Tibial artery (tissue), 4 donors: ENCODE measurements around the gene VPS8.

Source experiments
- DNase-seq, 2 donors: peaks; one replicate each; pipeline ENCODE4 v3.0.0-alpha.2; 2019
- H3K27ac ChIP-seq, 2 donors: fragments of 200-600 bp; sonication (generic) in 1 of 2; 1 replicate in 1 of 2; 2 replicates in 1 of 2; pipeline ENCODE4 v1.5.1; 2018 to 2019; ENCODE audit warnings: mild to moderate bottlenecking in 1 of 2
- H3K27me3 ChIP-seq, 2 donors: fragments of 200-600 bp; sonication (generic) in 1 of 2; one replicate each; pipeline versions ENCODE4 v1.5.1 to v1.6.0; 2016 to 2019
- H3K36me3 ChIP-seq, 3 donors: fragments of 200-600 bp; sonication (generic) in 2 of 3; one replicate each; pipeline ENCODE4 v1.5.1; 2016 to 2019; ENCODE audit warnings: mild to moderate bottlenecking in 2 of 3
- H3K4me1 ChIP-seq, 4 donors: fragments of 200-600 bp; sonication (generic) in 2 of 4; 1 replicate in 3 of 4; 2 replicates in 1 of 4; pipeline ENCODE4 v1.5.1; 2016 to 2019
- H3K4me3 ChIP-seq, 2 donors: fragments of 200-600 bp; sonication (generic) in 1 of 2; 1 replicate in 1 of 2; 2 replicates in 1 of 2; pipeline ENCODE4 v1.5.1; 2018 to 2019; ENCODE audit warnings: mild to moderate bottlenecking in 2 of 2
- H3K9me3 ChIP-seq, 3 donors: fragments of 200-600 bp; sonication (generic) in 1 of 3; one replicate each; pipeline ENCODE4 v1.5.1; 2016 to 2019
- CTCF ChIP-seq, 2 experiments: fragments of 200-600 bp in 1 of 2; fragments of 450-650 bp in 1 of 2; IDR thresholded peaks; one replicate each; pipeline ENCODE4 v1.5.1; 2017 to 2019; ENCODE audit warnings: antibody characterized with exemption in 2 of 2, mild to moderate bottlenecking in 1 of 2, moderate library complexity in 1 of 2
- intact Hi-C: fragments of 100-400 bp; cut with DNase I; formaldehyde crosslinking; loops from one replicate; pipeline ENCODE4 v1.15.0; 2023; ENCODE audit warnings: low total_unique reads

VPS8 gene

DNA sequence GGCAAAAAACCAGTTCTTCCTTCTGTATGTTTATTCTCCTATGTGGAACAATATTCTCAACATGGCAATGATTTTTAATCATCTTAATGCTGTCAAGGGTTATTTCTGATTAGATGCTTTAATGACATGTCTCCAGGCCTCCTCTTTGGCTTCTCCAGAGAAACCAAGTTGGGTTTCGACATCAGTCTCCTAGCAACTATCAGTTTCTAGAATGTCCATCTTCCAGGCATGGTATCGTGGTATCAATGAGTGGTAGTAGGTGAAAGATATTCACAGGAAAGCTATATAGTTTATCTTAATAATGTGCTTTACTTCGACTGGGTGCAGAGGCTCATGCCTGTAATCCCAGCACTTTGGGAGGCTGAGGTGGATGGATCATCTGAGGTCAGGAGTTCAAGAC is 212.4 kb downstream of the VPS8 start:
- no peak overlapping the region for H3K27ac ChIP-seq
- no peak overlapping the region for H3K4me3 ChIP-seq
- TF ChIP-seq CTCF (IDR thresholded peaks at IDR 0.05) = no peak
- H3K27me3 ChIP-seq = no peaks in the 10 kb centered on the region
- H3K36me3 ChIP-seq = peaks cover 0 to 11% (median 4%) of the 10 kb centered on the region in 3 donors
- intact Hi-C loops = no loop called here
- H3K9me3 ChIP-seq = no peaks in the 10 kb centered on the region
- no peak for DNase-seq
- H3K4me1 ChIP-seq = peaks cover 0 to 13% (median 0%) of the 10 kb centered on the region in 4 donors

GRCh38 chr3:185024966-185025365 is 213.0 kb downstream of the VPS8 start:
- intact Hi-C loops = no loop called here
- Histone ChIP-seq H3K27me3 (no peaks in the 10 kb centered on the region), H3K4me1 (peaks cover 0 to 13% (median 0%) of the 10 kb centered on the region in 4 donors), H3K27ac (no peak overlapping the region), H3K36me3 (peaks cover 0 to 13% (median 8%) of the 10 kb centered on the region in 3 donors), H3K4me3 (no peak overlapping the region), H3K9me3 (no peaks in the 10 kb centered on the region)
- TF ChIP-seq CTCF (IDR thresholded peaks at IDR 0.05) = no peak
- DNase-seq = no peak

GRCh38 chr3:185028121-185028520 is 216.2 kb downstream of the VPS8 start:
- no peak overlapping the region for H3K4me3 ChIP-seq
- H3K27ac ChIP-seq = no peak overlapping the region
- H3K4me1 ChIP-seq = no peaks in the 10 kb centered on the region
- no peaks in the 10 kb centered on the region for H3K9me3 ChIP-seq
- intact Hi-C loops = no loop called here
- TF ChIP-seq CTCF (IDR thresholded peaks at IDR 0.05) = no peak
- no peak for DNase-seq
- H3K36me3 ChIP-seq = peaks cover 0 to 18% (median 13%) of the 10 kb centered on the region in 3 donors
- H3K27me3 ChIP-seq = no peaks in the 10 kb centered on the region

GRCh38 chr3:185029086-185029485 is 217.1 kb downstream of the VPS8 start:
- H3K27me3 ChIP-seq = no peaks in the 10 kb centered on the region
- intact Hi-C loops = no loop called here
- peaks cover 0 to 18% (median 13%) of the 10 kb centered on the region in 3 donors for H3K36me3 ChIP-seq
- no peak for DNase-seq
- no peaks in the 10 kb centered on the region for H3K4me1 ChIP-seq
- no peak overlapping the region for H3K27ac ChIP-seq
- no peak overlapping the region for H3K4me3 ChIP-seq
- no peaks in the 10 kb centered on the region for H3K9me3 ChIP-seq
- no peak for TF ChIP-seq CTCF (IDR thresholded peaks at IDR 0.05)

DNA sequence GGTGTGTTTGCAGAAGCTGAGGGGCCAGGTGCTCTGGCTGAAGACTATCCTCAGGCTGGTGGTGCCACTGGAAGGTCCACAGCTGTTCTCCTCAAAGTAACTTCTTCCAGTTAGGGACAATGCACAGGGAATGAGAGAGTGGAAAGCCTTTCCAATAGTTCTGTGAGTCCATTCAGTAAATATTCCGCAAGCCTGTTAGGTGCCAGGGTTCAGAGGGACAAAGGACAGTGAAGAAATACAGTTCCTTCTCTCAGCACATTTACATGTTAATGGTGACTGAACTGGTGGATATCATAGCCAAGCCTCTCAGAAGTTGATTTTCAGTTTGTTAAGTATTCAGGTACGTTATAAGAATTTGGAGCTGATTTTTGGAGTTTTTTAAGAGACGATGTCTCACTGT is 218.4 kb downstream of the VPS8 start:
- Histone ChIP-seq H3K27ac (no peak overlapping the region), H3K27me3 (no peaks in the 10 kb centered on the region), H3K4me1 (no peaks in the 10 kb centered on the region), H3K4me3 (no peak overlapping the region), H3K9me3 (no peaks in the 10 kb centered on the region), H3K36me3 (peaks cover 0 to 18% (median 8%) of the 10 kb centered on the region in 3 donors)
- DNase-seq = no peak
- no peak for TF ChIP-seq CTCF (IDR thresholded peaks at IDR 0.05)
- intact Hi-C loops = no loop called here

GRCh38 chr3:185030951-185031350 is 219.0 kb downstream of the VPS8 start:
- TF ChIP-seq CTCF (IDR thresholded peaks at IDR 0.05) = no peak
- H3K27me3 ChIP-seq = no peaks in the 10 kb centered on the region
- no peak for DNase-seq
- no peak overlapping the region for H3K27ac ChIP-seq
- no peak overlapping the region for H3K4me3 ChIP-seq
- intact Hi-C loops = no loop called here
- peaks cover 0 to 18% (median 8%) of the 10 kb centered on the region in 3 donors for H3K36me3 ChIP-seq
- no peaks in the 10 kb centered on the region for H3K4me1 ChIP-seq
- peaks cover 0 to 1% (median 0%) of the 10 kb centered on the region in 3 donors for H3K9me3 ChIP-seq
